Hepatocyte (in vitro differentiated cells): ENCODE measurements around the gene AUNIP. TPM values are rescaled to one million over a fixed set of nuclear protein-coding genes. Genes with fewer than 3 reads are reported as not detected.

Experiments used
- DNase-seq: peaks from one replicate; pipeline ENCODE4 v3.0.0-alpha.2; 2016; ENCODE audit warnings: low spot score
- H2AFZ ChIP-seq: fragments of 200-600 bp; sonication (generic); 2 replicates; pipeline ENCODE4 v1.6.0; 2016; ENCODE audit warnings: antibody characterized with exemption, mild to moderate bottlenecking
- H3K27ac ChIP-seq: fragments of 200-600 bp; sonication (generic); 2 replicates; pipeline ENCODE4 v1.5.1; 2016; ENCODE audit warnings: mild to moderate bottlenecking
- H3K27me3 ChIP-seq: fragments of 200-600 bp; sonication (generic); 2 replicates; pipeline ENCODE4 v1.6.1; 2016
- H3K36me3 ChIP-seq: fragments of 200-600 bp; sonication (generic); replicated peaks from 2 replicates; pipeline ENCODE4 v1.5.1; 2016; ENCODE audit warnings: low read depth; ENCODE audit not compliant: insufficient read depth
- H3K4me1 ChIP-seq: fragments of 200-600 bp; sonication (generic); 2 replicates; pipeline ENCODE4 v1.5.1; 2016; ENCODE audit warnings: mild to moderate bottlenecking, moderate library complexity; ENCODE audit not compliant: insufficient read depth
- H3K4me2 ChIP-seq: fragments of 200-600 bp; sonication (generic); 2 replicates; pipeline ENCODE4 v1.6.0; 2016
- H3K4me3 ChIP-seq: fragments of 200-600 bp; sonication (generic); 2 replicates; pipeline ENCODE4 v1.5.1; 2016; ENCODE audit warnings: mild to moderate bottlenecking
- H3K79me2 ChIP-seq: fragments of 200-600 bp; sonication (generic); 2 replicates; pipeline ENCODE4 v1.6.0; 2017; ENCODE audit warnings: mild to moderate bottlenecking
- H3K9me2 ChIP-seq: fragments of 200-600 bp; sonication (generic); replicated peaks from 2 replicates; pipeline ENCODE4 v1.6.0; 2017; ENCODE audit warnings: mild to moderate bottlenecking; ENCODE audit not compliant: insufficient read depth
- H3K9me3 ChIP-seq: fragments of 200-600 bp; sonication (generic); 2 replicates; pipeline ENCODE4 v1.5.1; 2016; ENCODE audit warnings: low read depth, mild to moderate bottlenecking
- H4K20me1 ChIP-seq: fragments of 200-600 bp; sonication (generic); 2 replicates; pipeline ENCODE4 v1.6.0; 2016; ENCODE audit warnings: mild to moderate bottlenecking; ENCODE audit not compliant: insufficient read depth, poor library complexity, severe bottlenecking
- CTCF ChIP-seq: fragments of 200-600 bp; sonication (generic); IDR thresholded peaks from 2 replicates; pipeline ENCODE4 v1.5.1; 2016; ENCODE audit warnings: antibody characterized with exemption, mild to moderate bottlenecking; ENCODE audit not compliant: poor library complexity
- EZH2 ChIP-seq: fragments of 200-600 bp; sonication (generic); IDR thresholded peaks from 2 replicates; pipeline ENCODE4 v1.6.1; 2016; ENCODE audit warnings: antibody characterized with exemption, mild to moderate bottlenecking, borderline replicate concordance
- EZH2phosphoT487 ChIP-seq: fragments of 200-600 bp; sonication (generic); IDR thresholded peaks from one replicate; pipeline ENCODE4 v1.6.1; 2018; ENCODE audit warnings: antibody characterized with exemption, mild to moderate bottlenecking, low read depth, moderate library complexity; ENCODE audit not compliant: unreplicated experiment, severe bottlenecking
- WGBS: methylation state at CpG from one replicate; pipeline ENCODE4 v1.1.6; 2016; ENCODE audit warnings: low lambda C conversion rate; ENCODE audit errors: missing lambda C conversion rate; 5-methylcytosine and 5-hydroxymethylcytosine counted together
- polyA plus RNA-seq: library from polyadenylated mRNA; unstranded; fragments of >200 nt; fragmentation: Nextera tagmentation; extraction: Ambion mirVana; gene quantifications from 2 replicates; pipeline ENCODE4 v1.2.1, GENCODE V29; 2016
- total RNA-seq: library from RNA; depleted of rRNA; stranded (reverse); fragments of >200 nt; gene quantifications from 2 replicates; pipeline ENCODE4 v1.2.3, GENCODE V29; 2014

The AUNIP gene
- total and polyA plus RNA-seq, 2 experiments from 2014 or later: 0.41 to 1.3 TPM

GRCh38 chr1:25826571-25826970, 32.7 kb downstream of the AUNIP start:
- TF ChIP-seq CTCF (no peak), EZH2phosphoT487 (no peak), EZH2 (no peak)
- no peak for DNase-seq
- Histone ChIP-seq H3K9me2 (no peaks in the 10 kb centered on the region), H4K20me1 (peaks cover 4% of the 10 kb centered on the region), H3K36me3 (no peaks in the 10 kb centered on the region), H3K9me3 (no peaks in the 10 kb centered on the region), H3K27me3 (no peaks in the 10 kb centered on the region), H3K4me3 (no peak overlapping the region), H3K79me2 (peaks cover 34% of the 10 kb centered on the region), H3K4me1 (no peaks in the 10 kb centered on the region), H3K4me2 (no peak overlapping the region), H3K27ac (no peak overlapping the region), H2AFZ (no peak overlapping the region)
- 95% methylated on average over 10 of the region's 10 CpGs for WGBS

- no peak for DNase-seq
- no peaks in the 10 kb centered on the region for H3K9me2 ChIP-seq
These were observed 33.7 kb downstream of the AUNIP start for GRCh38 chr1:25825605-25826004.

GRCh38 chr1:25821630-25822091, 37.6 kb downstream of the AUNIP start:
- peaks cover 12% of the 10 kb centered on the region for H4K20me1 ChIP-seq
- DNase-seq: no peak
- no peak overlapping the region for H3K4me3 ChIP-seq
- H3K4me2 ChIP-seq: peak overlapping the region; percentile 93
- TF ChIP-seq EZH2 (no peak), EZH2phosphoT487 (no peak), CTCF (no peak)
- H3K27me3 ChIP-seq: no peaks in the 10 kb centered on the region
- H3K27ac ChIP-seq: no peak overlapping the region
- H3K9me3 ChIP-seq: no peaks in the 10 kb centered on the region
- H3K36me3 ChIP-seq: no peaks in the 10 kb centered on the region
- H2AFZ ChIP-seq: no peak overlapping the region
- peaks cover 49% of the 10 kb centered on the region for H3K79me2 ChIP-seq
- 88% methylated on average over 5 of the region's 5 CpGs for WGBS
- peaks cover 21% of the 10 kb centered on the region for H3K4me1 ChIP-seq
- H3K9me2 ChIP-seq: no peaks in the 10 kb centered on the region

More at GRCh38 chr1:25825605-25826004, 33.7 kb downstream of the AUNIP start:
- TF ChIP-seq EZH2 (no peak), EZH2phosphoT487 (no peak), CTCF (no peak)
- no peaks in the 10 kb centered on the region for H3K36me3 ChIP-seq
- no peak overlapping the region for H3K27ac ChIP-seq
- WGBS: 97% methylated on average over 2 of the region's 2 CpGs
- H3K79me2 ChIP-seq: peaks cover 43% of the 10 kb centered on the region
- no peak overlapping the region for H3K4me2 ChIP-seq
- H3K4me1 ChIP-seq: peaks cover 7% of the 10 kb centered on the region
- H3K9me3 ChIP-seq: no peaks in the 10 kb centered on the region
- H3K27me3 ChIP-seq: no peaks in the 10 kb centered on the region
- H2AFZ ChIP-seq: no peak overlapping the region
- H4K20me1 ChIP-seq: peaks cover 12% of the 10 kb centered on the region
- H3K4me3 ChIP-seq: no peak overlapping the region

GRCh38 chr1:25821112-25821476, 38.2 kb downstream of the AUNIP start:
- H3K9me2 ChIP-seq: no peaks in the 10 kb centered on the region
- TF ChIP-seq EZH2phosphoT487 (no peak), EZH2 (no peak), CTCF (no peak)
- H3K4me3 ChIP-seq: peak overlapping the region; percentile 67
- H3K27ac ChIP-seq: peak overlapping the region; percentile 90
- 39% methylated on average over 10 of the region's 10 CpGs for WGBS
- no peak overlapping the region for H2AFZ ChIP-seq
- H3K4me1 ChIP-seq: peaks cover 21% of the 10 kb centered on the region
- no peaks in the 10 kb centered on the region for H3K27me3 ChIP-seq
- DNase-seq: no peak
- H3K79me2 ChIP-seq: peaks cover 49% of the 10 kb centered on the region
- H3K36me3 ChIP-seq: no peaks in the 10 kb centered on the region
- peak overlapping the region; percentile 93 for H3K4me2 ChIP-seq
- H3K9me3 ChIP-seq: no peaks in the 10 kb centered on the region
- peaks cover 12% of the 10 kb centered on the region for H4K20me1 ChIP-seq
